Neural progenitor cell (in vitro differentiated cells): ENCODE results near the gene STK32B. TPM values are rescaled to one million over a fixed set of nuclear protein-coding genes. Genes with fewer than 3 reads are reported as not detected.

ENCODE experiments used
- DNase-seq: peaks from one replicate; pipeline ENCODE4 v3.0.0-alpha.2; 2016; ENCODE audit warnings: low spot score
- H2AFZ ChIP-seq: fragments of 200-600 bp; sonication (generic); replicated peaks from 2 replicates; pipeline ENCODE4 v1.6.1; 2016; ENCODE audit warnings: antibody characterized with exemption
- H3F3A ChIP-seq: fragments of 200-600 bp; sonication (generic); 2 replicates; pipeline ENCODE4 v1.6.1; 2016; ENCODE audit warnings: antibody characterized with exemption, low read depth
- H3K27ac ChIP-seq: fragments of 200-600 bp; sonication (generic); 2 replicates; pipeline ENCODE4 v1.5.1; 2016; ENCODE audit warnings: mild to moderate bottlenecking
- H3K27me3 ChIP-seq: fragments of 200-600 bp; sonication (generic); 2 replicates; pipeline ENCODE4 v1.6.1; 2016; ENCODE audit warnings: mild to moderate bottlenecking, moderate library complexity
- H3K36me3 ChIP-seq: fragments of 200-600 bp; sonication (generic); 2 replicates; pipeline ENCODE4 v1.5.1; 2016
- H3K4me1 ChIP-seq: fragments of 200-600 bp; sonication (generic); 2 replicates; pipeline ENCODE4 v1.6.1; 2016; ENCODE audit warnings: mixed run types
- H3K4me2 ChIP-seq: fragments of 200-600 bp; sonication (generic); 2 replicates; pipeline ENCODE4 v1.6.1; 2016
- H3K4me3 ChIP-seq: fragments of 200-600 bp; sonication (generic); 2 replicates; pipeline ENCODE4 v1.5.1; 2016
- H3K79me2 ChIP-seq: fragments of 200-600 bp; sonication (generic); 2 replicates; pipeline ENCODE4 v1.6.1; 2016; ENCODE audit warnings: low read depth
- H3K9ac ChIP-seq: fragments of 200-600 bp; sonication (generic); 2 replicates; pipeline ENCODE4 v1.6.1; 2016
- H3K9me3 ChIP-seq: fragments of 200-600 bp; sonication (generic); 2 replicates; pipeline ENCODE4 v1.5.1; 2016; ENCODE audit warnings: low read depth
- H4K20me1 ChIP-seq: fragments of 200-600 bp; sonication (generic); 2 replicates; pipeline ENCODE4 v1.6.1; 2016; ENCODE audit warnings: low read depth
- H3K27ac Mint-ChIP-seq: 3 replicates; pipeline ENCODE4 v1.8.0; 2021; ENCODE audit warnings: mixed read lengths
- H3K27me3 Mint-ChIP-seq: 2 replicates; pipeline ENCODE4 v1.8.0; 2022; ENCODE audit warnings: low read depth, mild to moderate bottlenecking, inconsistent platforms, moderate library complexity, mixed read lengths; ENCODE audit not compliant: insufficient read depth
- H3K36me3 Mint-ChIP-seq: 3 replicates; pipeline ENCODE4 v1.8.0; 2021; ENCODE audit warnings: mixed read lengths
- H3K4me1 Mint-ChIP-seq: 3 replicates; pipeline ENCODE4 v1.8.0; 2021; ENCODE audit warnings: mixed read lengths
- H3K4me3 Mint-ChIP-seq: 3 replicates; pipeline ENCODE4 v1.8.0; 2021; ENCODE audit warnings: mild to moderate bottlenecking, moderate library complexity, mixed read lengths
- H3K9me3 Mint-ChIP-seq: 3 replicates; pipeline ENCODE4 v1.8.0; 2020; ENCODE audit warnings: mixed read lengths
- EZH2 ChIP-seq: fragments of 200-600 bp; sonication (generic); IDR thresholded peaks from 2 replicates; pipeline ENCODE4 v1.6.1; 2017; ENCODE audit warnings: antibody characterized with exemption, mild to moderate bottlenecking, moderate library complexity
- EZH2phosphoT487 ChIP-seq: fragments of 200-600 bp; sonication (generic); IDR thresholded peaks from 2 replicates; pipeline ENCODE4 v1.6.1; 2017; ENCODE audit warnings: antibody characterized with exemption
- total RNA-seq: library from RNA; depleted of rRNA; stranded (reverse); fragments of >200 nt; gene quantifications from 2 replicates; pipeline ENCODE4 v1.2.3, GENCODE V29; 2015; ENCODE audit warnings: low replicate concordance
- TF ChIP-seq, protein P1 (sequence below): fragments of 200-600 bp; sonication (generic); IDR thresholded peaks from 2 replicates; pipeline ENCODE4 v1.5.1; 2017; ENCODE audit warnings: antibody characterized with exemption, mild to moderate bottlenecking

STK32B gene
- total RNA-seq, 1 donor from 2014 or later = 2.5 TPM

DNA sequence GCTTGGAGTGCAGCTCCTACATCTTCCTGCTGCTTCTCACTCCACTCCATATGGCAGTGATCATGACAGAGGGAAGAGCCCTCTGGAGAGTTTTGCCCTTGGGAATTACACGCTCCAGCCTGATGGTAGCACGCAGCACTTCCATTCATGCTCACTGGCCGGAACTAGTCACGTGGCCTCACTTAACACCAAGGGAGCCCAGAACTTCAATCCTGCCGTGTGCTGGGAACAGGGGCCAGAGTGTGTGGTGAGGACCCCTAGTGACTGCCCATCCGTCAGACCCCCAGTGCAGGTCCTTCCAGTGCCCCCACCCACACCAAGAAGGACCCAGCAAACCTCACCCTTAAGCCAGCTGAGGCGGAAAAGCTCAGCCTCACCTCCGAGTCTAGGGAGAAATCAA is 426.3 kb downstream of the STK32B start:
- H3K27ac Mint-ChIP-seq = no peak overlapping the region
- H3K9me3 Mint-ChIP-seq = no peaks in the 10 kb centered on the region
- Histone ChIP-seq H3K9me3 (no peaks in the 10 kb centered on the region), H3K4me2 (no peak overlapping the region), H3K4me1 (no peaks in the 10 kb centered on the region), H2AFZ (no peak overlapping the region), H3F3A (no peaks in the 10 kb centered on the region), H3K79me2 (no peaks in the 10 kb centered on the region), H3K27ac (no peak overlapping the region), H3K36me3 (no peaks in the 10 kb centered on the region), H3K4me3 (no peak overlapping the region), H4K20me1 (no peaks in the 10 kb centered on the region), H3K9ac (no peak overlapping the region), H3K27me3 (no peaks in the 10 kb centered on the region)
- no peak overlapping the region for H3K4me3 Mint-ChIP-seq
- no peak for DNase-seq
- H3K36me3 Mint-ChIP-seq = no peaks in the 10 kb centered on the region
- TF ChIP-seq, protein P1, sequence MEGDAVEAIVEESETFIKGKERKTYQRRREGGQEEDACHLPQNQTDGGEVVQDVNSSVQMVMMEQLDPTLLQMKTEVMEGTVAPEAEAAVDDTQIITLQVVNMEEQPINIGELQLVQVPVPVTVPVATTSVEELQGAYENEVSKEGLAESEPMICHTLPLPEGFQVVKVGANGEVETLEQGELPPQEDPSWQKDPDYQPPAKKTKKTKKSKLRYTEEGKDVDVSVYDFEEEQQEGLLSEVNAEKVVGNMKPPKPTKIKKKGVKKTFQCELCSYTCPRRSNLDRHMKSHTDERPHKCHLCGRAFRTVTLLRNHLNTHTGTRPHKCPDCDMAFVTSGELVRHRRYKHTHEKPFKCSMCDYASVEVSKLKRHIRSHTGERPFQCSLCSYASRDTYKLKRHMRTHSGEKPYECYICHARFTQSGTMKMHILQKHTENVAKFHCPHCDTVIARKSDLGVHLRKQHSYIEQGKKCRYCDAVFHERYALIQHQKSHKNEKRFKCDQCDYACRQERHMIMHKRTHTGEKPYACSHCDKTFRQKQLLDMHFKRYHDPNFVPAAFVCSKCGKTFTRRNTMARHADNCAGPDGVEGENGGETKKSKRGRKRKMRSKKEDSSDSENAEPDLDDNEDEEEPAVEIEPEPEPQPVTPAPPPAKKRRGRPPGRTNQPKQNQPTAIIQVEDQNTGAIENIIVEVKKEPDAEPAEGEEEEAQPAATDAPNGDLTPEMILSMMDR = no peak
- no peak for TF ChIP-seq EZH2
- TF ChIP-seq EZH2phosphoT487 = no peak
- no peaks in the 10 kb centered on the region for H3K4me1 Mint-ChIP-seq
- peaks cover 2% of the 10 kb centered on the region for H3K27me3 Mint-ChIP-seq

GRCh38 chr4:5478169-5478568 is 426.9 kb downstream of the STK32B start:
- no peak overlapping the region for H3K27ac Mint-ChIP-seq
- H3F3A ChIP-seq = no peaks in the 10 kb centered on the region
- no peak overlapping the region for H3K27ac ChIP-seq
- TF ChIP-seq EZH2 = no peak
- TF ChIP-seq, protein P1 = no peak
- TF ChIP-seq EZH2phosphoT487 = no peak
- no peak overlapping the region for H2AFZ ChIP-seq
- no peaks in the 10 kb centered on the region for H3K4me1 Mint-ChIP-seq
- H3K9me3 ChIP-seq = no peaks in the 10 kb centered on the region
- no peaks in the 10 kb centered on the region for H3K27me3 ChIP-seq
- no peaks in the 10 kb centered on the region for H3K36me3 ChIP-seq
- H3K27me3 Mint-ChIP-seq = peaks cover 2% of the 10 kb centered on the region
- no peak overlapping the region for H3K9ac ChIP-seq
- H4K20me1 ChIP-seq = no peaks in the 10 kb centered on the region
- H3K4me3 Mint-ChIP-seq = no peak overlapping the region
- H3K4me3 ChIP-seq = no peak overlapping the region
- no peaks in the 10 kb centered on the region for H3K36me3 Mint-ChIP-seq
- H3K79me2 ChIP-seq = no peaks in the 10 kb centered on the region
- H3K4me2 ChIP-seq = no peak overlapping the region
- no peak for DNase-seq
- H3K9me3 Mint-ChIP-seq = no peaks in the 10 kb centered on the region
- no peaks in the 10 kb centered on the region for H3K4me1 ChIP-seq

- H3K4me3 ChIP-seq = no peak overlapping the region
Measured at GRCh38 chr4:5478697-5479096, 427.4 kb downstream of the STK32B start.

More at GRCh38 chr4:5478697-5479096, 427.4 kb downstream of the STK32B start:
- Histone ChIP-seq H3K36me3 (no peaks in the 10 kb centered on the region), H3K4me2 (no peak overlapping the region), H3K9ac (no peak overlapping the region), H3K79me2 (no peaks in the 10 kb centered on the region), H4K20me1 (no peaks in the 10 kb centered on the region), H2AFZ (no peak overlapping the region), H3K27me3 (no peaks in the 10 kb centered on the region), H3K4me1 (no peaks in the 10 kb centered on the region), H3K9me3 (no peaks in the 10 kb centered on the region), H3K27ac (no peak overlapping the region), H3F3A (no peaks in the 10 kb centered on the region)
- DNase-seq = no peak
- TF ChIP-seq EZH2phosphoT487 (no peak), EZH2 (no peak)
- TF ChIP-seq, protein P1 = no peak
- H3K27me3 Mint-ChIP-seq = no peaks in the 10 kb centered on the region
- no peaks in the 10 kb centered on the region for H3K4me1 Mint-ChIP-seq
- H3K36me3 Mint-ChIP-seq = no peaks in the 10 kb centered on the region
- no peak overlapping the region for H3K4me3 Mint-ChIP-seq
- H3K9me3 Mint-ChIP-seq = no peaks in the 10 kb centered on the region
- no peak overlapping the region for H3K27ac Mint-ChIP-seq
